ENCODE measurements around the gene R3HDM4.
A peak's percentile ranks its signal among the peaks of the same experiment; 100 is the strongest.
"Not testable (repeated sequence)": the region's sequence is repeated elsewhere in the genome, so short reads cannot be mapped to it uniquely, and the experiment has no call there.

R3HDM4 gene

GRCh38 chr19:911197-912033, 1.6 kb downstream of the R3HDM4 start:
- no peak for DNase-seq

DNA sequence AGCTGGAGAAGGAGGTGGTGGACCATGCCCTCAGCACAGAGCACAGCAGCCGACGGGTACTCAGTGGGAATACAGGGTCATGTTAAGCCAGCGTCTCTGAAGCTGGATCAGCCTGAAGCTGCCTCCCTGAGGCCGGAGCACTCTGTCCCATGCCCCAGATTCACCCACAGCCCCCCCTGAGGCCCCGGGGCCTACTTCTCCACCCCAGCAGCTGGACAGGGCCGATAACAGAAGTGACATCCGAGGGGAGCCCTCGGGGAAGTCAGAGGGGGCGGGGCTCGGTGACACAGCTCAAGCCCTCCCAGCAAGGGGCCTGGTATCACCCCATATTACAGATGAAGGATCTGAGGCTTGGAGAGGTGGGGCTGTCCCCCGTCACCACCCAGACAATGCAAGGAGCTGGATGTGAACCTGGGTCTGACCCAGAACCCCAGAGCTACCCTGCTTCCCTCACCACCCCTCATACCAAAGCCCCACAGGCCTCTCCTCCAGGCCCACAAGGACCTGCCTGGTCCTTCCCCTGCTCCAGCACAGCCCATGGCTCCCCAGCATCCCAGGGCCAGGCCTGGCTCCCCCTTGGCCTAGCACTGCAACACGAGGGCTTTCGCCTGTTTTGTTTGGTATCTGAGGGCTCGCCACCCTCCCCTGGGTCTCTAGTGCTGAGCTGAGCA, 5.7 kb downstream of the R3HDM4 start:
- DNase-seq, result no peak

DNA sequence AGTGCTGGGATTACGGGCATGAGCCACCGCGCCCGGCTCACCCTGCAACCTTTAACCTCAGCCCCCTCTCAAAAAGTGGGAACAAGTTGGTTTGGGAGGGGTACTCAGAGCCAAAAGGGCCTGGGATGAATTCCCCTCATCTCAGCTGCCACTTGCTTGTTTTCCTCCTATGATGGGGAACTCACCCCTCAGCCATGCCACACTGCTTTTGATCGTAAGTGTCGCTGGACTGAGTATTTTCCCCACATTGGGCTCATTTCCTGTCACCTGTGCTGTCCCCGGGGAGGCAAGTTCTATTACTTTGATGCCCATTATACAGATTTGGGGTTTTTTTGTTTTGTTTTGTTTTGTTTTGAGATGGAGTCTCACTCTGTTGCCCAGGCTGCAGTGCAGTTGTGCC, 6.5 kb downstream of the R3HDM4 start:
- no peak for DNase-seq

- no peak for DNase-seq
These were observed 8.5 kb downstream of the R3HDM4 start for GRCh38 chr19:904545-904944.

GRCh38 chr19:903266-903797, 9.7 kb downstream of the R3HDM4 start:
- no peak for DNase-seq

GRCh38 chr19:902446-903226, 10.4 kb downstream of the R3HDM4 start:
- no peak for DNase-seq

DNA sequence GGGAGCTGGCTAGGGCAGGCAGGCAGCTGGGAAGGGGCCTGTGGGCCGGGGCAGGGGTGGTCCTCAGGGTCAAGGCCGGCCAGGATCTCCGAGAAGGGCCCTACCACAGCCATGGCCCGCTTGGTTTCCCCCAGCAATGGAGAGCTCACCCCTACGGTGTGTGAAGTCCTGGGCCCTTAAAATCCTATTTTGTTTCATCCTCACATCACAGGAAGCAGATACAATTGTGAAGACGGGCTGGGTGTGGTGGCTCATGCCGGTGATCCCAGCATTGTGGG, 11.0 kb downstream of the R3HDM4 start:
- no peak for DNase-seq

GRCh38 chr19:901216-902092, 11.6 kb downstream of the R3HDM4 start:
- DNase-seq, result no peak

DNA sequence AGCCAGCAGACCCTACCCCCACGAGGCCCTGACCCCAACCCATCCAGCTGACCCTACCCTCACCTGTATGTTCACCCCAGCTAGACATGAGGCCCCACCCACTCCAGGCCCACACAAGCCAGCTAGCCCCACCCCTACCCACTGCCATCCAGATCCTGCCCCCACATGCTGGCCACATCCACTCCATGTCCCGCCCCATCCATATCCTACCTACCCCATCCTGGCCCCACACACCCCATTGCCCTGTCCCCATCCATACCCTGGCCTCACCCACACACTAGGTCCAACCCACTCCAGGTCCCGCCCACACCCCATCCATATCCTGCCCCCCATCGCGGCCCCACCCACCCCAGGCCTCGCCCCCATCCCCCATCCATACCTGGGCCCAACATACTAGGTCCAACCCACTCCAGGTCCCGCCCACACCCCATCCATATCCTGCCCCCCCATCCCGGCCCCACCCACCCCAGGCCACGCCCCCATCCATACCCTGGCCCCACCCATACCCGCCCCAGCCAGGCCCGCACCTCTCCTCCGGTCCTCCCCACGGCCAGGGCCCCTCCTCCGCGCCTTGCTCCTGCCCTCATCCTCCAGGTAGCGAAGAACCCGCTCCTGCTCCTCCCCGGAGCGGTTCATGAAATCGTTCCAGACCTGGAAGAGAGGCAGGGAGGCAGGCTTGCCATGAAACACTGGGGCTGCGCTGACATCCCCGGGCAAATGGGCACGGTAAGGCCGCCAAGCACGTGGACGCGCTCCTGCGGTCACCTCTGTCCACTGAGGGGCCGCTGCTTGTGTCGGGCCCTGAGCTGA, 12.5 kb downstream of the R3HDM4 start:
- DNase-seq, result no peak

- DNase-seq, result no peak
These were observed 13.0 kb downstream of the R3HDM4 start for GRCh38 chr19:900043-900301.

- DNase-seq, result no peak
These were observed 13.5 kb downstream of the R3HDM4 start for GRCh38 chr19:899336-900042.

- peak; percentile 48 for DNase-seq
These were observed 14.4 kb downstream of the R3HDM4 start for GRCh38 chr19:898663-899062.

GRCh38 chr19:897442-898039, 15.5 kb downstream of the R3HDM4 start:
- no peak for DNase-seq

DNA sequence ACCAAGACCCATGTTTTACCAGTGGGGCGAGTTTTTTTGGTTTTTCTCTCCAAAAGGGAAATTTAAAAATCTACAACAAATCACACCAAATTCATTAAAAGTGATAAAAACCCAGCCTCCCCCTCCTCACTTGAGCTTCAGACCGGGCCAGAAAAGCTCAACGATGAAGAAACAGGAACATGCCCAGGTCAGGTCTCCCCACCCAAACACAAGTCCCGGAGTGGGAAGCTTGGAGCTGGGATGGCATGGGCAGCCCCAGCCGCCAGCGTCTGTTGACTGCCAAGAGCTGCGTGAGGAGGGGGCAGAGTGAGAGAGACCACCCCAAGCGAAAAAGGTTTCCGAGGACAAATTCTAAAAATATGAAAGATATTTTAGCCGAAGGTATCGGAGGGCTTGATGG, 16.0 kb downstream of the R3HDM4 start:
- no peak for DNase-seq

GRCh38 chr19:896434-896833, 16.6 kb downstream of the R3HDM4 start:
- no peak for DNase-seq

DNA sequence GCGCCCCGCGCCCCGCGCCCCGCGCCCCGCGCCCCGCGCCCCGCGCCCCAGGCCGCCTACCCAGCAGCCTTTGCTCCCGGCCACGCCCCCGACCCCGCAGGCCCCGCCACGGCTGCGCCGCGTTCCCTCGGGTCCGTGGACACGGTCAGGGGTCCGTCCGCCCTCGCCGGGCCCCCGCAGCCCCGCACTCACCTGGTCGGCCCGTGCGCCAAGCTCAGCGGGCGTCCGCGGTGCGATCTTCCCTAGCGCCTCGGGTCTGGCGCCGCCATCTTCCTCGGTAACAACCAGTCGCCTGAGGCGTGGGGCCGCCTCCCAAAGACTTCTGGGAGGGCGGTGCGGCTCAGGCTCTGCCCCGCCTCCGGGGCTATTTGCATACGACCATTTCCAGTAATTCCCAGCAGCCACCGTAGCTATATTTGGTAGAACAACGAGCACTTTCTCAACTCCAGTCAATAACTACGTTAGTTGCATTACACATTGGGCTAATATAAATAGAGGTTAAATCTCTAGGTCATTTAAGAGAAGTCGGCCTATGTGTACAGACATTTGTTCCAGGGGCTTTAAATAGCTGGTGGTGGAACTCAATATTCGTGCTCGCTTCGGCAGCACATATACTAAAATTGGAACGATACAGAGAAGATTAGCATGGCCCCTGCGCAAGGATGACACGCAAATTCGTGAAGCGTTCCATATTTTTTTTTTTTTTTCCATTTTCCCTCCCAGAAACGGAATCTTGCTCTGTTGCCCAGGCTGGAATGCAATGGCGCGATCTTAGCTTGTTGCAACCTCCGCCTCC, 19.9 kb downstream of the R3HDM4 start, which contains the start of the genes MED16 and RNU6-9:
Gene MED16 (minus strand): TSS at position 294 of the 796 bp plus-strand sequence. CDS start 2,056 bp downstream, outside the sequence.
Gene RNU6-9 (plus strand): TSS at position 591 of the 796 bp plus-strand sequence.
- DNase-seq, result peak; percentile 50

DNA sequence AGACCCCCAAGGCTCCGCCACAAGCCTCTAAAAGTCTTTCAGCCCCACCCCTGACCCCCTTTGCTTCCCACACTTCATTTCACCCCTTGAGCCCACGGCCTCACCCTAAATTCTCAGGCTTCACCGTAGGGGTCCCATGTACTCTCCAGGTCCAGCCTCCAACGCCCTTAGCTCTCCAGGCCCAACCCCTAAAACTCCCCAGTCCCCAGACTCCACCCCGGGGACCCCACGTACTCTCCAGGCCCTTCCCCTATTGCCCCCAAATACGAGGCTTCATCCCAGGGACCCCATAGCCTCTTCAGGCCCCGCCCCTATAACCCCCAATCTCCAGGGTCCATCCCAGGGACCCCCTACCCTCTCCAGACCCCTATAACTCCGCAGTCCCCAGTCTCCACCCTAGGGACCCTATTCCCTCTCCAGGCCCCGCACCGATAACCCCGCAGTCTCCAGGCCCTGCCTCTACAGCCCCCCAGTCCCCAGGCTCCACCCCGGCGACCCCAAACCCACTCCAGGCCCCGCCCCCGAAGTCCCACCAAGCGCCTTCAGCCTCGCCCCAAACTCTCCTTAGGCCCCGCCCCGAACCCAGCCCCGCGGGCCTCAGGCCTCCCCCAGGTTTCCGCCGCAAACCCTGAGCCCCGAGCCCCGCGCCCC, 20.7 kb downstream of the R3HDM4 start:
- DNase-seq, result no peak

DNA sequence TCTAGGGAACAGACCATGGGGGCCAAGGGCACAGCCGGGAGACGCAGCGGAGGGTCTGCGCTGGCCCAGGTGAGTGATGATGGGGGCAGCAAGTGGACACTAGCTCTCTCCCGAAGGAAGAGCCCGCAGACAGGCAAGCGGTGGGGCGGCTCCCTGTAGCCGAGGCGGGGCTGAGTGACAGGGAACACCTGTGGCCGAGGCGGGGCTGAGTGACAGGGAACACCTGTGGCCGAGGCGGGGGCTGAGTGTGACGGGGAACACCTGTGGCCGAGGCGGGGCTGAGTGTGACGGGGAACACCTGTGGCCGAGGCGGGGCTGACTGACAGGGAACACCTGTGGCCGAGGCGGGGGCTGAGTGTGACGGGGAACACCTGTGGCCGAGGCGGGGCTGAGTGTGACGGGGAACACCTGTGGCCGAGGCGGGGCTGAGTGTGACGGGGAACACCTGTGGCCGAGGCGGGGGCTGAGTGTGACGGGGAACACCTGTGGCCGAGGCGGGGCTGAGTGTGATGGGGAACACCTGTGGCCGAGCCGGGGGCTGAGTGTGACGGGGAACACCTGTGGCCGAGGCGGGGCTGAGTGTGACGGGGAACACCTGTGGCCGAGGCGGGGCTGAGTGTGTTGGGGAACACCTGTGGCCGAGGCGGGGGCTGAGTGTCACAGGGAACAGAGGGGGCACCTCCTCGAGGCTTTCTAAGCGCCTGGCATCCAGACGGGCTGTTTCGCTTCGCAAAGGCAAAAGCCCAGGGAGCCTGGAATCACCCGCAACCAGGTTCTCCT, 21.4 kb downstream of the R3HDM4 start:
- DNase-seq, result not testable (repeated sequence)

All from NCI-H748 treated with DMSO at 0.1 percent for 48 hours (cell line).